Loucy (cell line): ENCODE data around the gene TNP1.

Source experiments
- CTCF ChIP-seq: fragments of 200-600 bp; sonication (generic); conservative IDR thresholded peaks from 2 replicates; pipeline ENCODE4 v1.5.1; 2014; ENCODE audit warnings: mild to moderate bottlenecking, antibody characterized with exemption, low read length
- EZH2phosphoT487 ChIP-seq: fragments of 200-600 bp; IDR thresholded peaks from 2 replicates; pipeline ENCODE4 v1.6.1; 2018; ENCODE audit warnings: antibody characterized with exemption, mild to moderate bottlenecking, moderate library complexity, borderline replicate concordance

- TF ChIP-seq CTCF (no peak), EZH2phosphoT487 (no peak)
These were observed 39.2 kb downstream of the TNP1 start for GRCh38 chr2:216820709-216821108.
